CD4-positive, alpha-beta T cell (primary cell): ENCODE data around the gene FBXL15. TPM values are rescaled to one million over a fixed set of nuclear protein-coding genes. Genes with fewer than 3 reads are reported as not detected.

Experiments used
- ATAC-seq: fragments of 200-7000 bp; cut with Tn5 transposase; one replicate; pipeline ENCODE4 v1.10.0; 2022; ENCODE audit warnings: mild to moderate bottlenecking; ENCODE audit not compliant: poor library complexity
- CTCF ChIA-PET: fragments of 350-600 bp; sonication (Branson Sonifier 250); formaldehyde crosslinking; loops from one replicate; lab custom pipeline; 2021; ENCODE audit warnings: antibody characterized with exemption, inconsistent platforms; lab: Charles Lee
- POLR2A ChIA-PET: fragments of 350-600 bp; sonication (Branson Sonifier 250); formaldehyde crosslinking; loops from one replicate; lab custom pipeline; 2021; ENCODE audit warnings: antibody characterized with exemption, inconsistent platforms; lab: Charles Lee
- DNase-seq, 14 experiments: peaks; one replicate each; pipeline ENCODE4 v3.0.0-alpha.2; 2013 to 2020; ENCODE audit warnings: mixed read lengths in 2 of 14
- H3K27ac ChIP-seq, 2 donors: one replicate each; pipeline versions ENCODE4 v1.5.1 to v1.7.0; 2013; ENCODE audit warnings: low read length in 2 of 2, low read depth in 1 of 2, mild to moderate bottlenecking in 1 of 2
- H3K27me3 ChIP-seq, 2 experiments: 1 replicate in 1 of 2; 2 replicates in 1 of 2; pipeline versions ENCODE4 v1.6.1 to v1.7.0; 2013; ENCODE audit warnings: low read length in 2 of 2, control low read depth in 1 of 2, mild to moderate bottlenecking in 1 of 2, moderate library complexity in 1 of 2; ENCODE audit not compliant: insufficient read depth in 2 of 2, control insufficient read depth in 1 of 2
- H3K36me3 ChIP-seq: one replicate; pipeline ENCODE4 v1.6.1; 2013; ENCODE audit warnings: low read length, control low read depth; ENCODE audit not compliant: insufficient read depth
- H3K4me1 ChIP-seq: one replicate; pipeline ENCODE4 v1.6.1; 2013; ENCODE audit warnings: low read length, control low read depth; ENCODE audit not compliant: insufficient read depth
- H3K4me3 ChIP-seq: one replicate; pipeline ENCODE4 v1.5.1; 2013; ENCODE audit warnings: mild to moderate bottlenecking, low read length, moderate library complexity
- H3K9me3 ChIP-seq, 2 experiments: 1 replicate in 1 of 2; 2 replicates in 1 of 2; pipeline versions ENCODE4 v1.6.1 to v1.7.0; 2013; ENCODE audit warnings: low read length in 2 of 2, mild to moderate bottlenecking in 2 of 2, control low read depth in 1 of 2, moderate library complexity in 1 of 2; ENCODE audit not compliant: control insufficient read depth in 1 of 2, insufficient read depth in 1 of 2
- H3K27ac Mint-ChIP-seq: one replicate; pipeline ENCODE4 v1.8.0; 2020; ENCODE audit warnings: mixed read lengths
- H3K27me3 Mint-ChIP-seq: one replicate; pipeline ENCODE4 v1.8.0; 2021; ENCODE audit warnings: mixed read lengths
- H3K36me3 Mint-ChIP-seq: one replicate; pipeline ENCODE4 v1.8.0; 2021; ENCODE audit warnings: low read depth, mixed read lengths
- H3K4me1 Mint-ChIP-seq: one replicate; pipeline ENCODE4 v1.8.0; 2021; ENCODE audit warnings: low read depth, mixed read lengths
- H3K4me3 Mint-ChIP-seq: one replicate; pipeline ENCODE4 v1.8.0; 2020; ENCODE audit warnings: mild to moderate bottlenecking, mixed read lengths
- H3K9me3 Mint-ChIP-seq: one replicate; pipeline ENCODE4 v1.8.0; 2020; ENCODE audit warnings: mixed read lengths
- CTCF ChIP-seq: fragments of 200-600 bp; IDR thresholded peaks from one replicate; pipeline ENCODE4 v1.8.0; 2022; ENCODE audit warnings: antibody characterized with exemption, mild to moderate bottlenecking
- intact Hi-C, 2 experiments: fragments of 100-400 bp; cut with DNase I in 1 of 2; cut with micrococcal nuclease in 1 of 2; formaldehyde crosslinking; loops; one replicate each; pipeline versions ENCODE4 v1.15.1 to v1.9.0; 2023 to 2025; cut with DNase I, micrococcal nuclease
- total RNA-seq, 174 experiments: library from RNA in 2 of 174; stranded (reverse) in 2 of 174; gene quantifications; one replicate each; pipeline ENCODE4 v1.2.3 and lab custom pipeline; 2021 to 2026

The FBXL15 gene
- total RNA-seq, 2 experiments from 2014 or later: 10.2 to 10.4 TPM

DNA sequence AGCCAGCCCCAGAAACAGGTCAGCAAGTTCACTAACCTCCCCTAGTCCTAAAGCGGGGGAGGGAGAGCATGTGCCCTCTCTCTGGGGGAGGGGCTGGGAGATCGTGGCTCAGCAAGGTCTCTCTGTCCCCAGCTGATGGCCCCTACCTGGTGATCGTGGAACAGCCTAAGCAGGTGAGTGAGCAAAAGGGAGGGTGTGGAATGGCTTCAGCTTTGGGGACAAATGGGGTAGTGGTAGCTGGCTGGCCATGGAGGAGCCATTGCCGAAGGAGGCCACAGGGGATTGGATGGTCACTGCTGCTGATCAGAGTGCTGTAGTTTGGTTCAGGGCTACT, 24.4 kb upstream of the FBXL15 start:
- peaks cover 71% of the 10 kb centered on the region for H3K4me1 ChIP-seq
- H3K9me3 Mint-ChIP-seq: no peaks in the 10 kb centered on the region
- H3K27me3 ChIP-seq: no peaks in the 10 kb centered on the region
- peak overlapping the region; percentile 92 for H3K4me3 Mint-ChIP-seq
- peaks cover 54% of the 10 kb centered on the region for H3K4me1 Mint-ChIP-seq
- peak overlapping the region; percentile 64 for H3K4me3 ChIP-seq
- H3K36me3 Mint-ChIP-seq: peaks cover 61% of the 10 kb centered on the region
- no peaks in the 10 kb centered on the region for H3K27me3 Mint-ChIP-seq
- DNase-seq (peak in 2 of 14 experiments; percentile 10 to 61), ATAC-seq (no peak)
- intact Hi-C loops: loop anchor here (2.0 to 10.0 kb wide), 5 partner anchors 25 to 349 kb away; partner anchors contain the start of genes FBXL15 (in 1 of the 2), GBF1 (in 1 of the 2), TRIM8 (in 1 of the 2) and WBP1L (in 1 of the 2)
- ChIA-PET POLR2A (interaction anchor here (2.0 to 4.6 kb wide), 9 partner anchors 8 to 166 kb away, joined by 8 to 71 read pairs (median 22); partner anchors contain the start of genes ACTR1A, C10orf95, CUEDC2 and FBXL15), CTCF (interaction anchor here (3.3 to 4.0 kb wide), 2 partner anchors 25 to 83 kb away, joined by 17 to 26 read pairs; partner anchors contain the start of gene FBXL15)
- peak overlapping the region; percentile 100 for H3K27ac Mint-ChIP-seq
- peak overlapping the region; percentile 97 to 100 for H3K27ac ChIP-seq
- TF ChIP-seq CTCF: no peak
- H3K36me3 ChIP-seq: peaks cover 41% of the 10 kb centered on the region
- no peaks in the 10 kb centered on the region for H3K9me3 ChIP-seq

DNA sequence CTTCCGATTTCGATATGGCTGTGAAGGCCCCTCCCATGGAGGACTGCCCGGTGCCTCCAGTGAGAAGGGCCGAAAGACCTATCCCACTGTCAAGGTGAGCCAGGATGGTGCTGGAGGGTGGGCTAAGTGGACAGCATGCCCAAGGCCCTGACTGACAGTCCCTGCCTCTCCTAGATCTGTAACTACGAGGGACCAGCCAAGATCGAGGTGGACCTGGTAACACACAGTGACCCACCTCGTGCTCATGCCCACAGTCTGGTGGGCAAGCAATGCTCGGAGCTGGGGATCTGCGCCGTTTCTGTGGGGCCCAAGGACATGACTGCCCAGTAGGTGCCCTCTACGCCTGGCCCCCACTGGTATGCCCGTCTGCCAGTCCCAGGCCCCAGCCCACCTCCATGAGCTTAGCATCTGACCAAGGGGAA, 23.9 kb upstream of the FBXL15 start:
- ChIA-PET POLR2A (interaction anchor here (0.9 to 4.6 kb wide), 6 partner anchors 8 to 107 kb away, joined by 3 to 71 read pairs (median 26); partner anchors contain the start of genes ACTR1A, C10orf95, FBXL15 and SUFU), CTCF (interaction anchor here (4.0 kb wide), 1 partner anchor 82 kb away, joined by 17 read pairs; no protein-coding TSS in a partner anchor)
- no peak for TF ChIP-seq CTCF
- Histone ChIP-seq H3K36me3 (peaks cover 45% of the 10 kb centered on the region), H3K4me3 (peak overlapping the region; percentile 64), H3K4me1 (peaks cover 71% of the 10 kb centered on the region), H3K27me3 (no peaks in the 10 kb centered on the region), H3K9me3 (no peaks in the 10 kb centered on the region), H3K27ac (peak overlapping the region; percentile 97 to 100)
- Mint-ChIP-seq H3K4me1 (peaks cover 54% of the 10 kb centered on the region), H3K36me3 (peaks cover 61% of the 10 kb centered on the region), H3K4me3 (peak overlapping the region; percentile 92), H3K9me3 (no peaks in the 10 kb centered on the region), H3K27ac (peak overlapping the region; percentile 100), H3K27me3 (no peaks in the 10 kb centered on the region)
- intact Hi-C loops: loop anchor here (2.0 to 10.0 kb wide), 5 partner anchors 24 to 348 kb away; partner anchors contain the start of genes FBXL15 (in 1 of the 2), GBF1 (in 1 of the 2), TRIM8 (in 1 of the 2) and WBP1L (in 1 of the 2)
- ATAC-seq (no peak), DNase-seq (peak in 1 of 14 experiments; percentile 40)

- Histone ChIP-seq H3K27me3 (no peaks in the 10 kb centered on the region), H3K4me3 (no peak overlapping the region), H3K27ac (peak overlapping the region; percentile 97 to 100), H3K9me3 (no peaks in the 10 kb centered on the region), H3K4me1 (peaks cover 71% of the 10 kb centered on the region), H3K36me3 (peaks cover 53% of the 10 kb centered on the region)
- Mint-ChIP-seq H3K9me3 (no peaks in the 10 kb centered on the region), H3K27ac (peak overlapping the region; percentile 100), H3K36me3 (peaks cover 64% of the 10 kb centered on the region), H3K4me1 (peaks cover 54% of the 10 kb centered on the region), H3K4me3 (peak overlapping the region; percentile 92), H3K27me3 (no peaks in the 10 kb centered on the region)
- ChIA-PET CTCF (no interaction called here), POLR2A (interaction anchor here (0.9 to 4.1 kb wide), 5 partner anchors 12 to 167 kb away, joined by 3 to 34 read pairs (median 14); partner anchors contain the start of genes C10orf95 and FBXL15)
- no peak for ATAC-seq
- peak in 1 of 14 experiments; percentile 36 for DNase-seq
- TF ChIP-seq CTCF: no peak
- intact Hi-C loops: loop anchor here (2.0 to 10.0 kb wide), 6 partner anchors 23 to 347 kb away; partner anchors contain the start of genes FBXL15 (in 1 of the 2), GBF1 (in 1 of the 2), TRIM8 (in 1 of the 2) and WBP1L (in 1 of the 2)
These were observed 23.1 kb upstream of the FBXL15 start for GRCh38 chr10:102397222-102398171.
